Measurements from ENCODE around the gene PPA2. TPM values are rescaled to one million over a fixed set of nuclear protein-coding genes. Genes with fewer than 3 reads are reported as not detected.
"Not testable (repeated sequence)": the region's sequence is repeated elsewhere in the genome, so short reads cannot be mapped to it uniquely, and the experiment has no call there.

PPA2 gene
- total RNA-seq, 2 experiments from 2014 or later: 113 to 123 TPM

DNA sequence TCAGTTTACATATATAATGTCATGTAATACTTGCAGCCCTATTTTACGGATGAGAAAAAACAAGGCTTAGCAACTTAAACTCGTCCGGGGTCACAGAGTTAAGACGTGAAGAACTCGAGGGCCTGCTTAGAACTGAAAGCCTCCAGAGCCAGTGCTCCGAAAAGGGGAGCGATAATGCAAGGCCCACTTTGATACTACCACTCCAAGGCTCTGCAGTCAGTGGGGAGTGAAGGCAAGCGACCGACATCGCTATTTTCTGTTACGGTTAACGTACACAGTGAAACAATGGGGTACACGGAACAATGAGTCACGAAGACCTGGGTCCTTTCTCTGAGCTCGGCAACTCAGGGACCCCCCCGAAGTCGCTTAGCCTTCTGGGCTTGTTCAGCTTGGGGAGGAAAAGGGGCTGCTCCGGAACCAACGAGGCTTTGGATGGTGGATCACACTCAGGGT is 965 bp downstream of the PPA2 start:
- Mint-ChIP-seq H3K27me3 (no peaks in the 10 kb centered on the region), H3K4me1 (ENCODE audit: low read depth) (peaks cover 42% of the 10 kb centered on the region), H3K27ac (peak overlapping the region; percentile 99), H3K4me3 (peak overlapping the region; percentile 99), H3K36me3 (peaks cover 13% of the 10 kb centered on the region), H3K9me3 (no peaks in the 10 kb centered on the region)
- POLR2A ChIA-PET: interaction anchor here (0.6 to 2.6 kb wide), 8 partner anchors 22 to 332 kb away, joined by 3 to 24 read pairs (median 5); partner anchors contain the start of gene TET2
- CTCF ChIA-PET: interaction anchor here (0.9 to 3.3 kb wide), 20 partner anchors 12 to 594 kb away, joined by 3 to 23 read pairs (median 9); partner anchors contain the start of gene TET2
- DNase-seq: no peak
- intact Hi-C loops (cut with micrococcal nuclease): loop anchor here (1.0 to 5.0 kb wide), 11 partner anchors 20 to 981 kb away; partner anchors contain the start of genes AIMP1, CXXC4, GSTCD and INTS12

DNA sequence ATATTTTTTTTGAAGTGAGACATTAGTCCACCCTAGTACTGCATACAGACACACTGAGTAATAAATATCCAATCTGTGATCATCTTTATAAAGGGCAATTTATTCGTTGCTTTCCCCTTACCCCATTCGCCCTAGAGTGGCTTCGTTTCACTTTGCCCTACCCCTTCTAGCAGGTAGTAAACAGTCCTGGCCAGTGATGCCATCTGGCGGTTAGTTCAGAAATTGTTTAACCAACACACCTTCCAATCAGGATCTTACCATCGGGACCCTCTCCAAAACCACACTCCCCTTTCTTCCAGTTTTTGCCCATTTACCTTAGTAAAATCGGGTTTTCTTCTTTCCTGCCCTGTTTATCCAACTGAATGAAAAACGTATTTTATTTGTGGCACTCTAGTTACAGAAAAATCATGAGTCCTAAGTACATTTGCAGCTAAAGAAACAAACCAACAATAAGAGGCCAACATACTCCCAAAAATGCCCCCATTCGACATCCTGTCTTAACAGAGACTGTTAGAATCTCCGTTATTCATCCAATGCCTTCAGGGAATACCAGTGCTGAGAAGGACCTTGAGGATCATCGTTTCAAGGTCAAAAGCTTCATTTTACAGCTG is 2.2 kb downstream of the PPA2 start:
- Mint-ChIP-seq H3K36me3 (peaks cover 21% of the 10 kb centered on the region), H3K4me3 (peak overlapping the region; percentile 99), H3K9me3 (no peaks in the 10 kb centered on the region), H3K4me1 (ENCODE audit: low read depth) (peaks cover 51% of the 10 kb centered on the region), H3K27ac (peak overlapping the region; percentile 99), H3K27me3 (no peaks in the 10 kb centered on the region)
- DNase-seq: peak; percentile 78
- POLR2A ChIA-PET: interaction anchor here (1.2 to 1.6 kb wide), 2 partner anchors 18 to 167 kb away, joined by 3 to 4 read pairs; no protein-coding TSS in a partner anchor
- intact Hi-C loops (cut with micrococcal nuclease): loop anchor here (1.0 to 5.0 kb wide), 5 partner anchors 281 to 979 kb away; partner anchors contain the start of genes AIMP1, CXXC4 and TBCK
- CTCF ChIA-PET: interaction anchor here (0.6 to 3.0 kb wide), 18 partner anchors 12 to 624 kb away, joined by 3 to 14 read pairs (median 4); partner anchors contain the start of gene TET2

DNA sequence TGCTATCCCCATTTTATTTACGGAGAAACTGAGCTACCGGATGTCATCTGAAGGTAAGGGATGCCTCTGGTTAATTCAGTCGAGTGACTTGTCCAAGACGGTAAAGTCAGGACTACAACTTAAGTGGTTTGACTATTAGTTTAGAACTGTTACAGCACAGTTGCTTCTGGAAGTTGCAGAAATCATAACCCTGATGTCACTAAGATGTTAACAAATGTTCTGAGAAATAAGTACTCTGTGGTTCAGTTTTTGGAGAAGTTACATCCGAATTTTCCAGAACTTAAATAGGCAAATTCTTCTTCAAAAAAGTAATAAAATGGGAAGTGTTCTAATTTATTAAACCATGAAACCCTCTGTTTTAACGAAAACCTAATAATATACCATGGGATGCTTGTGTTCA is 3.1 kb downstream of the PPA2 start:
- intact Hi-C loops (cut with micrococcal nuclease): loop anchor here (1.0 to 5.0 kb wide), 4 partner anchors 329 to 978 kb away; partner anchors contain the start of genes AIMP1, CXXC4 and TBCK

DNA sequence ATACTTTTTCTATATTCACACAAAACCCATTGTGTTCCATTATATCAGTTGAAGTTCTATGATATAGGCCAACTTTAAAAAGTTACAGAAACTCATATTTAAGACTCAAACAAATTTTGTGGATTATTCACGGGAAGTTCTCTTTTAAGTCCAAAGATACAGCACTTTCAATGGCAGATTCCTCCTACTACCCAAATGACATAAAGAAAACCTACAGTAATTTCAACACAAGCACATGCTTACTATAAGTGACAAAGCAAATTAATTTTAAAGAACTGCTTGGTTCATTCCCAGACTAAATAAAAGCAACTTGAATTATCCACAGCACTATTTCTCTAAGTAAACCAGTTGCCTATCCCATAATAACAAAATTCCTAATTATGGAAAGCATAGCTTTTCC is 4.1 kb downstream of the PPA2 start:
- Mint-ChIP-seq H3K9me3 (no peaks in the 10 kb centered on the region), H3K27ac (no peak overlapping the region), H3K4me1 (ENCODE audit: low read depth) (peaks cover 53% of the 10 kb centered on the region), H3K4me3 (no peak overlapping the region), H3K36me3 (peaks cover 37% of the 10 kb centered on the region), H3K27me3 (no peaks in the 10 kb centered on the region)
- no peak for DNase-seq
- intact Hi-C loops (cut with micrococcal nuclease): loop anchor here (5.0 kb wide), 3 partner anchors 607 to 977 kb away; partner anchors contain the start of genes AIMP1, CXXC4 and TBCK
- POLR2A ChIA-PET: no interaction called here
- CTCF ChIA-PET: interaction anchor here (2.6 to 3.0 kb wide), 2 partner anchors 15 to 329 kb away, joined by 11 to 14 read pairs; no protein-coding TSS in a partner anchor

More for the DNA sequence above, 3.1 kb downstream of the PPA2 start:
- H3K27me3 Mint-ChIP-seq: no peaks in the 10 kb centered on the region
- DNase-seq: no peak
- H3K4me3 Mint-ChIP-seq: peak overlapping the region; percentile 99
- H3K4me1 Mint-ChIP-seq (ENCODE audit: low read depth): peaks cover 52% of the 10 kb centered on the region
- H3K9me3 Mint-ChIP-seq: no peaks in the 10 kb centered on the region
- ChIA-PET CTCF (interaction anchor here (0.7 to 3.0 kb wide), 8 partner anchors 11 to 410 kb away, joined by 3 to 14 read pairs (median 4); partner anchors contain the start of gene TET2), POLR2A (interaction anchor here (1.6 kb wide), 1 partner anchor 17 kb away, joined by 4 read pairs; no protein-coding TSS in a partner anchor)
- peaks cover 29% of the 10 kb centered on the region for H3K36me3 Mint-ChIP-seq
- H3K27ac Mint-ChIP-seq: no peak overlapping the region

DNA sequence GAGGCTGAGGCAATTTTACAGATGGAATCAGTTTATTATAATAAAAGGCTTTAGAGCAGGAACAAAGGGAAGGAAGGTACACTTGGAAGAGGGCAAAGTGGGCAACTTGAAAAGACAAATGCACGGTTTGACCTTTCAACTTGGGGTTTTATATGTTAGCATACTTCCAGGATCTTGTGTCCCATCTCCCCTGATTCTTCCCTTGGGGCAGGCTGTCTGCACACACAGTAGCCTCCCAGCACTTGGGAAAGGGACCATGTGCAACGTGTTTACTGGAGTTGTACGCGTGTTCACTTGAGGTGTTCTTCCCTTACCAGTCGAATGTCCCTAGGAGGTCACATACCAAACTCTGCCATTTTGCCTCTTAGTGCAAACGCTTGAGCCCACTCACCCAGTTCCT is 7.3 kb downstream of the PPA2 start:
- Mint-ChIP-seq H3K4me1 (ENCODE audit: low read depth) (peaks cover 52% of the 10 kb centered on the region), H3K27me3 (no peaks in the 10 kb centered on the region), H3K36me3 (peaks cover 54% of the 10 kb centered on the region), H3K27ac (no peak overlapping the region), H3K4me3 (no peak overlapping the region), H3K9me3 (peaks cover 3% of the 10 kb centered on the region)
- ChIA-PET POLR2A (no interaction called here), CTCF (no interaction called here)
- intact Hi-C loops (cut with micrococcal nuclease): no loop called here
- DNase-seq: no peak

DNA sequence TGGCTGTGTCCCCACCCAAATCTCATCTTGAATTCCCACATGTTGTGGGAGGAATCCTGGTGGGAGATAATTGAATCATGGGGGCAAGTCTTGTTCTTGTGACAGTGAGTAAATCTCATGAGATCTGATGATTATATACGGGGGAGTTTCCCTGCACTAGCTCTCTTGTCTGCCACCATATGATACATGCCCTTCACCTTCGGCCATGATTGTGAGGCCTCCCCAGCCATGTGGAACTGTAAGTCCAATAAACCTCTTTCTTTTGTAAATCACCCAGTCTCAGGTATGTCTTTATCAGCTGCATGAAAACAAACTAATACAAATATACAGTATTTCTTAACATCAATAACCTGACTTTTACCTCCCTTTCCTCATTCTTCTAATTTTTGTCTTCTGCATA is 9.3 kb downstream of the PPA2 start:
- Mint-ChIP-seq H3K36me3 (peaks cover 48% of the 10 kb centered on the region), H3K4me1 (ENCODE audit: low read depth) (peaks cover 42% of the 10 kb centered on the region)
- H3K27me3 Mint-ChIP-seq; intact Hi-C loops (cut with micrococcal nuclease); H3K9me3 Mint-ChIP-seq; POLR2A ChIA-PET; H3K4me3 Mint-ChIP-seq; H3K27ac Mint-ChIP-seq; DNase-seq: not testable (repeated sequence)
- CTCF ChIA-PET: interaction anchor here (1.0 kb wide), 2 partner anchors 9 kb away, joined by 3 read pairs; partner anchors contain the start of gene PPA2

DNA sequence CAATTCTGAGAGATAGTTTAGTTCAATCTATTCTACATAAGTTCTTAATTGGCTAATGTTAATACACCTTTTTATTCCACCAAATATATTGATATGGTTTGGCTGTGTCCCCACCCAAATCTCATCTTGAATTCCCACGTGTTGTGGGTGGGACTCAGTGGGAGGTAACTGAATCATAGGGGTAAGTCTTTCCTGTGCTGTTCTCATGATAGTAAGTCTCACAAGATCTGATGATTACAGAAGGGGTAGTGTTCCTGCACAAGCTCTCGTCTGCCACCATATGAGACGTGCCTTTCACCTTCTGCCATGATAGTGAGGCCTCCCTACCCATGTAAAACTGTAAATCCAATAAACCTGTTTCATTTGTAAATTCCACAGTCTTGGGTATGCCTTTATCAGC is 11.3 kb downstream of the PPA2 start:
- H3K27ac Mint-ChIP-seq: no peak overlapping the region
- H3K4me3 Mint-ChIP-seq: no peak overlapping the region
- H3K9me3 Mint-ChIP-seq: peaks cover 3% of the 10 kb centered on the region
- no peaks in the 10 kb centered on the region for H3K27me3 Mint-ChIP-seq
- intact Hi-C loops (cut with micrococcal nuclease): no loop called here
- ChIA-PET POLR2A (no interaction called here), CTCF (interaction anchor here (0.7 kb wide), 1 partner anchor 82 kb away, joined by 3 read pairs; no protein-coding TSS in a partner anchor)
- DNase-seq: no peak
- H3K36me3 Mint-ChIP-seq: peaks cover 51% of the 10 kb centered on the region
- peaks cover 33% of the 10 kb centered on the region for H3K4me1 Mint-ChIP-seq (ENCODE audit: low read depth)

DNA sequence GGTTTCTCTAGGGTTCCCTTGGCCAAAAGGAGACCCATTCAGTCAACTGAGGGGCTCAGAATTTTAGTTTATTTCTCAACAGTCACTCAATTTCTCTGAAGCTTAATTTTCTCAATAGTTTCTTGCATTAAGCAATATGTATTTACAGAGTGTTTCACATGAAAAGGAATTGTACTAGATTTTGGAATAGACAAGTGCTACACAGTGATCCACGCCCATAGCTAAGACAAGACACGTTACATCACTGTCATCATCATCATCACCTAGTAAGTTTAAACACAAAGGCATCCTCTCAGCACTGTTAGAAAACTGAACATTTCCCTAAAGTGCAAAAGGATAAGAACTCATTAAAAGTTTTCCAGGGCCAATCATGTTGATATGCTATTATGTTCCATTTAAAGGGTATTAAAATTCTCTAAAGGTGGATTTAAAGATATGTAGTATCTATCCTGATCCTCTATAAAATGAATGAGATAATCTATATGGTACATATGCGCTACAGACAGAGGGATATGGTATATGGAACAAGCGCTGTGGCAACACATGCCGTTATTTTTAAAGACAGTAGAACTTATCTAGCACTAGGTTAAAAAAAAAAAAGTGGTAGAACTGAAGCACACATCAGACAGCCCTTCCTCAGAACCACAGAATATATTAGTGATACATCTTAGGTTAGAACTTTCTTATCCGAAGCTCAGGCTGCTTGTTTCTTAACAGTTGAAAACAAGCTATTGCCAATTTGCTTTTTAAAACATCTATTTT is 12.1 kb downstream of the PPA2 start:
- Mint-ChIP-seq H3K27me3 (no peaks in the 10 kb centered on the region), H3K36me3 (peaks cover 45% of the 10 kb centered on the region), H3K4me1 (ENCODE audit: low read depth) (peaks cover 26% of the 10 kb centered on the region), H3K4me3 (no peak overlapping the region), H3K27ac (no peak overlapping the region), H3K9me3 (peaks cover 3% of the 10 kb centered on the region)
- ChIA-PET CTCF (interaction anchor here (0.7 to 2.8 kb wide), 2 partner anchors 13 to 81 kb away, joined by 3 to 18 read pairs; partner anchors contain the start of gene PPA2), POLR2A (no interaction called here)
- intact Hi-C loops (cut with micrococcal nuclease): no loop called here
- no peak for DNase-seq

DNA sequence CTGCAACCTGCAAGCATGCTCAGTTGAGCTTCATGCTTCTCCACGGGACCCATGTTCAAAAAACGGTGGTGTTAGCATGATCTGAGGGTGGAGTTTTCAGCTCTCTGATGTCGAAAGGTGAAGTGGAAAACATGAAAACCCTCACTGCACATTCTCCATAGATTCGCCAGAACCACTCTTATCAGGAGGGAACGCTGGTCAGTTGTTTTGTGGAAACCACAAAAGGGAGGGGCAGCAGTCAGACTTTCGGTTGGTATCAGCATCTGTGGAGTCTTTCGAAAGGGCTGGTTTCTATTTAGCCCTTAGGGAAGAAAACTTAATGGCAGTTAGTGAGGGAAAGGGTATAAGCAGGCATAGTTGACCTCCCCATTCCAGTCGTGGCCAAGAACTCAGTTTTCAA is 12.6 kb downstream of the PPA2 start:
- H3K4me1 Mint-ChIP-seq (ENCODE audit: low read depth): peaks cover 30% of the 10 kb centered on the region
- DNase-seq: no peak
- POLR2A ChIA-PET: no interaction called here
- H3K27ac Mint-ChIP-seq: no peak overlapping the region
- H3K36me3 Mint-ChIP-seq: peaks cover 45% of the 10 kb centered on the region
- peaks cover 3% of the 10 kb centered on the region for H3K9me3 Mint-ChIP-seq
- H3K4me3 Mint-ChIP-seq: no peak overlapping the region
- no peaks in the 10 kb centered on the region for H3K27me3 Mint-ChIP-seq
- CTCF ChIA-PET: interaction anchor here (2.8 kb wide), 1 partner anchor 13 kb away, joined by 18 read pairs; the partner anchor contains the start of gene PPA2
- intact Hi-C loops (cut with micrococcal nuclease): no loop called here

DNA sequence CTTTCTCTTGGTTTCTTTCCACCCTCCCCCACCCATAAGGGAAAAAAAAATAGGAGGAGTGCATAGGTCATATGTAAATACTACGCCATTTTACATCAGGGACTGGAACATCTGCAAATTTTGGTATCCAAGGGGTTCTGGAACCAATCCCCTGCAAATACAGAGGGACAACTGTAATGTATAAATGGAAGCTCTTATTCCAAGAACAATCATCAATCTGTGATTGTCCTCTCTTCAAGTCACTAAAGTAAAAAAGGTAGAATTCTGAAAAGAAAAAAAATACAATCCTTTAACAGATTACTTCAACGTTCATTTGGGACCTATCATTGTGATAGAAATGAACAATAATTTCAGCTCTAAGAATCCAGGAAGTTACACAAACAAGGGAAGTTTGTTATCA is 13.6 kb downstream of the PPA2 start:
- peaks cover 34% of the 10 kb centered on the region for H3K4me1 Mint-ChIP-seq (ENCODE audit: low read depth)
- no peak overlapping the region for H3K4me3 Mint-ChIP-seq
- peaks cover 42% of the 10 kb centered on the region for H3K36me3 Mint-ChIP-seq
- intact Hi-C loops (cut with micrococcal nuclease): no loop called here
- POLR2A ChIA-PET: no interaction called here
- CTCF ChIA-PET: interaction anchor here (1.2 to 2.8 kb wide), 3 partner anchors 11 to 14 kb away, joined by 3 to 18 read pairs (median 4); partner anchors contain the start of gene PPA2
- no peak for DNase-seq
- no peak overlapping the region for H3K27ac Mint-ChIP-seq
- no peaks in the 10 kb centered on the region for H3K27me3 Mint-ChIP-seq
- H3K9me3 Mint-ChIP-seq: peaks cover 3% of the 10 kb centered on the region

DNA sequence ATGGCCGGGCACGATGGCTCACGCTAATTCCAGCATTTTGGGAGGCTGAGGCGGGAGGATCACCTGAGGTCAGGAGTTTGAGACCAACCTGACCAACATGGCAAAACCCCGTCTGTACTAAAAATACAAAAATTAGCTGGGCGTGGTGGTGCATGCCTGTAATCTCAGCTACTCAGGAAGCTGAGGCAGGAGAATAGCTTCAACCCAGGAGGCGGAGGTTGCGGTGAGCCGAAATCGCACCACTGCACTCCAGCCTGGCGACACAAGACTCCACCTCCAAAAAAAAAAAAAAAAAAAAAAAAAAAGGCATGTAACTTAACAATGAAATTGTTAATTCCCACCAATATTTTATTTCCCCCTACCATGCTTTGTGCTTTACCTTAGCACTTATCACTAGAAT is 15.3 kb downstream of the PPA2 start:
- POLR2A ChIA-PET; H3K4me3 Mint-ChIP-seq; H3K27me3 Mint-ChIP-seq; DNase-seq; intact Hi-C loops (cut with micrococcal nuclease); H3K9me3 Mint-ChIP-seq; H3K27ac Mint-ChIP-seq: not testable (repeated sequence)
- CTCF ChIA-PET: interaction anchor here (1.1 to 1.6 kb wide), 2 partner anchors 13 to 15 kb away, joined by 3 to 4 read pairs; partner anchors contain the start of gene PPA2
- H3K36me3 Mint-ChIP-seq: peaks cover 39% of the 10 kb centered on the region
- H3K4me1 Mint-ChIP-seq (ENCODE audit: low read depth): peaks cover 49% of the 10 kb centered on the region
